Measurements from ENCODE around the gene IGF2BP3.

GRCh38 chr7:23422384-23422783, 47.9 kb downstream of the IGF2BP3 start:
- TF ChIP-seq CTCF (conservative IDR thresholded peaks at IDR 0.05) (no peak), EZH2 (IDR thresholded peaks at IDR 0.05; ENCODE audit: low read depth) (no peak)

All from PC-9 (cell line).